GM18858 (cell line): ENCODE data around the gene CPVL.

Experiments used
- ATAC-seq: cut with Tn5 transposase; IDR thresholded peaks from one replicate; pipeline ENCODE4 v1.9.1; 2021; ENCODE audit not compliant: unreplicated experiment

The CPVL gene

DNA sequence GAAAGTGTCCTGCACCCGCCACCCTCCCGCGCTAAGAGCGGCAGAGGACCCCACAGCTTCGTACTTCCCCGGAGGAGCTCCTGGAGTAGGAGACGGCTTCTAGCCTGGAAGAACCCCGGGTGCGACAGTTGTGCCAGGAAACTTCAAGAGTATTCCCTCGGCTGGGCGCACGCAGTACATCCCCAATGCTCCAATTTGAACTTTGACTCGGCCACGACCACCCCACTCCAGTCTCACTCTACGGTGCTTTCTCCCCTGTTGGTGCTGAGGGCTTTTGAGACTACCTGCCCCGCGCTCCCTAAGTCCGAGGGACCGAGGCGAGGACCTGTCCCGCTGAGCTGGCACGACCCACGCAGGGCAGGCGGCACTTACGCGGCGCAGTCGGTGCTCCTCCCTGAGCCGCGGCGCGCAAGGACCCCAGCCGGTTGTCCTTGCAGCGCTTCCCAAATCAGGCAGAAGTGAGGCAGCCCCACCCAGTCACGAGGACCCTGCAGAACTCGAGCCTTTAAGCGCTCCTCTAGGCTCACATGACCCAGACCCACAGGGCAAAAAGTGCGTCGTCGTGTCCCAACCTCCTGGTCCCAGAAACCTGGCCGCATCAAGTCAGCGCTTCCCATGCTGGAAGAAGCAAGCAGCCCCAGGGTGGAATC is at the start of gene CPVL:
CPVL (minus strand) TSS at position 481 of the 650 bp plus-strand sequence. CDS start 25,476 bp downstream, outside the sequence.
- no peak for ATAC-seq

DNA sequence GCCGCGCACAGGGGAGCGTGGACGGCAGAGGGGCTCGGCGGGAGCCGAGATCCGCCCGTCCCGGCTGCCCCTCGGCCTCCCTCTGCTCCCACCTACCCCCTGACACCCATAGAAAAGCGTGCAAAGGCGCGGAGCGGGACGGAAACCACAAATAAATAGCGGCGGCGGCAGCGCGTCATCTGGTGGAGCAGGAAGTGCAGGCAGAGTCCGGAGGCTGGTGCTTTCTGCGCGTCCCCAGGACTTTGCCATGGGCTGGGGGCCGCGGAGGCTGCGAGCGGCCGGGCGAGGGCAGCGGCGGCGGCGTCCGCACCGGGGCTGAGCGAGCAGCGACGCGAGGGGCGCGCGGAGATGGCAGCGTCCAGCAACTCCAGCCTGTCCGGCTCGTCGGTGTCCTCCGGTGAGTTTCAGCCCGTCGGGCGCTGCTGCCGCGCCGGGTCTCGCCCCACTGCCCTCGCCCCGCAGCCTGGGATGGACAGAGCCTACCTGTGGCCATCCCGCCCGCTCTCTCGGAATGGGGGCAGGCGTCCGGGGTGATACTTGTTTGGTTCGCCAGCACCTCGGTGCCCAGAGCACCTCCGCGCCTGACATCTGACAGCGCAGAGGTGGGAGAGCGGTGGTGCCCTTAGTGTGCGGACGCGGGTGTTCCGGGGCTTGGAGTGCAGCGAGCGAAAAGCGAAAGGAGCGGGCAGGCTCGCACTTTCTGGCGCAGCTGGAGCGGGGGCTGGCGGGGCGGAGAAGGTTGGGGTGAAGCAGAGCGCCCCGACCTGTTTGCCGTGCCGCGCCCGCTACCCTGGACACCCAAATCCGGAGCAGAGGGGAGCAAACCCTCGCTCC is 48.5 kb upstream of the CPVL start, which contains the start of gene CHN2:
CHN2 (plus strand) TSS at position 182 of the 834 bp plus-strand sequence.
- ATAC-seq, result no peak

DNA sequence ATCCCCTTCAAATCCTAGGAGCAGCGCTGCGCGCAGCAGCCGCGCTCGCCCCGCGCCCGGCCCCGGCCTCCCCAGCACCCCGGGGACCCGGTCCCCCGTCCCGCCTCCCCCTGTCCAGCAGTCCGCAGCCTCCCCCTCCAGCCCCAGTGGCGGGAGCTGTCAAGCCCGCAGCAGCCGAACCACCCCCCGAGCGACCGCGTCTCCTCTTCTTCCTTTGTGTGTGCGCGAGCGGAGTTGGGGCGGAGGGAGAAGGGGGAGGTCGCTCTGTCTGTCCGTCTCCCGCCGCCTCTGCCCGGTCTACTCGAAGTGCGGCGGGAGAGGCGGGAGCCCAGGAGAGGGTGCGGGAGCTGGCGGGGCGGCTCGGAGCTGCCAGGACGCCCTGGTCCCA is 47.9 kb upstream of the CPVL start:
- ATAC-seq, result no peak

DNA sequence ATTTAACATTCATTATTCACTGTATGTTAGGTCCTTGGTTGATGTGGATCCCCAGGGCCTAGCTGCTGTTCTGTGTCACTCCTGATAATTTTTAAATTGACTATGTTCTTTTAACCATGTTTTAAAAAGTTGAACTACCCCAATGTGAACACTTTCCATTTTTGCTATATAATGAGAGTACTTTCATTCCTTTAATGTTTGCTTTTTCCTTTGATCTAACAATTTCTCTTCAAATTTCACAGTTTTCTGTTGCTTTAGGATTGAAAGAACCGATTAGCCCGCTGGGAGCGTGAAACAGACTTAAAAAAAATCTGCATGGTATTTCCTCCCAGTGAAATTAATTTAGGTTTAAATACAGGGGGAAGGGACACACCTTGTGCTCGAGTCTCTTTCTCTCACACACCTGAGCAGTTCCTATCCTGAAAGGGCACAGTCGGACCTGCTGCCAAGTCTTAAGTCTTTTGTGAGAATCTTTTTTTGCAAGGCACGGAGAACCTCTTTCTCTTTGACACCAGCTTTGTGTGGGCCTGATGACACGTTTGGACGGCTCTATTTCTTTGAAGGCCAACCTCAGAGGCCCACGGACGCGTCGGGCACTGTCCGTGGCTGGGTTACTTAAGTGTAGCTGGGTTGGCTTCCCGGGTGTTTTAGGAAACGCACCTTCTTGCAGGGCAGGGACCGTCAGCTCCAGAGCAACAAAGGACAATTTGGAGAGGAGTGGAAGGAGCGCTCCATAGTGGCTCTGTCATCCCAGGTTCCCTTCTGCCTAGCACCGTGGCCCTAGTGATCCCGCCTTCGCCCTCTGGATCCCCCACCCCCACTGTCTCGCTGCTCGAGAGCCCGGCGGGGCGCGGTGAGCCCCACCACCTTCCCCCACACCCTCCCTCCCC is 47.2 kb upstream of the CPVL start:
- ATAC-seq, result no peak

DNA sequence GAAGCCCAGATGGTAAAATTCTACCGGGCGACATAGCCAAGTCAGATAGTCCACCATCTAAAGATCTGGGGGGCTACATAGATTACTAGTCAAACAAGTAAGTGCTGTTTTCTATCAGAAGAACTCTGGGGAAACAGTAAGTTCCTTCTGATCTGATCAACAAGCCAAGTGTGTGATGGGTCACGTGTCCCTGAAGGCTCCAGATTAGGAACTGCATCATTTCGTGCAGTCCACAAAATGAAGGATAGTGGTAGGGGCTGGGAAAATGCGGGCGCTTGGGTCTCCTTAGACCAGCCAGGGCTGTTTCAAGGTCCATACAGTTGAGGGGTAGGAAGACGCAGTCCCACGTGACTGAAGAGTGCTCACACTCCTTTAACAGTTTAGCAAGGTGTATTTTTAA is 46.5 kb upstream of the CPVL start:
- no peak for ATAC-seq

DNA sequence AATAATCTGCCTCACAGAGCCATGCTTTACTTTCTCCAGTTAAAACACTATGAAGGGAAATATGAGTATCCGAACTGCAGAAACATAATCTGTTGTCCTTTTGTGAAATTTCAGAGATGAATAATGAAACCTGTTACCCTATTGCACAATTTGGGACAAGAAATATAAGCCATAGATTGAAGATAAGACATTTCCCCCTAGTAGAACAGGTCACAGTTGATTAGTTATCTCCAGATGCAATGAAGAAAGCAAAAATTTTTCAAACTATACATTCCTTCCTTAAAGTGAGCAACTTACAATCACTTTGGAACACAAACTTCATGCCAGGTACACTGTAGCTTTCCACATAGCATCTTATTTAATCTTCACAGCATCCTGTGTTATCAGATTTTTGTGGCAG is 46.0 kb upstream of the CPVL start:
- no peak for ATAC-seq

DNA sequence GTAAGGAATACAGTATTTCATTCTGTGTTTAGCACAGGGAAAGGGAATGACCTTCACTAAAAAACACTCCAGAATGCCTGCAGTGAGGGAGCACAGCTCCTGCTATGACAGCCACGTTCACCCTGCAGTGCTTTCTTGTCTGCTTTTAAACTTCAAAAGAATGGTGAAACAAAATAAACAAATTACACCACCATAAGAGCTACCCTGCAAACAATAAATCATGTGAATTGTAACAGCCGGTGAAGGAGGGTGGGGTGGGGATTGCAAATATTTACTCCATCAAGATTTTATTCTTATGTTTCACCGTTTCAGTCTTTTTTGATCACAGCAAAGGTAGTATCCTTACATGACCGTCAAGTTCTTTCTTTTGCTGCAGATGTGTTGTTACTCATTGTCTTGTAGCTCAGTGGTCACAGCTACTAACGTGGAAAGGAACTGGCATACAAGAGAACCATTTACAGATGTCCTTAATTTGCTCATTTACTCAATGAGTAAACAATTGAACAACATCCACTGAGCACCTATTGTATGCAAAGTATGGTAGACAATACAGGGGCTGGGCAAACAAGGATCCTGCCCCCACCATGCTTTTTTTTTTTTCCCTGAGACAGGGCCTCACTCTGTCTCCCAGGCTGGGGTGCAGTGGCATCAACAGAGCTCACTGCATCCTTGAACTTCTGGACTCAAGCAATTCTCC is 44.2 kb upstream of the CPVL start:
- ATAC-seq, result no peak

DNA sequence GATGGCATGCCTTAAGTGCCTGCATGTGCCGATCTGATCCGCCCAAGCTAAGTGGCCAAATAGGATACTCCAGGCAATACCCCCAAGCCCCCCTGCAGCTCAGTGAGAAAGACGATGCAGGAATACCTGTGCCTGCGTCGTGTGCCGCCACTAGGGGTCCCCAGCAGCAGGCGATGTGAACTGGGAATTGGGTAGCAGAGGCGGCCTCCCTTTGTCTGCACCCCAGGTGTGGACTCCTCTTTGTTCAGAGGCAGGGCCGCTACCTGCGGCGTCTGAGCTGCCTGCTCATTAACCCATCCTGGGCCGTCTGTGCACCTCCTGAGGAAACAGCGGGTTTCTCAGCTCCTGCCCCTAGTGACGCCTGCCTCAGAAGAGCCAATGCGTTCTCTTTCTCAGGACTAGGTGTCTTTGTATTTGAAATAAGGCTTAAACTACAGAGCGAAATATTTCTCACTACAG is 43.4 kb upstream of the CPVL start:
- ATAC-seq, result no peak

DNA sequence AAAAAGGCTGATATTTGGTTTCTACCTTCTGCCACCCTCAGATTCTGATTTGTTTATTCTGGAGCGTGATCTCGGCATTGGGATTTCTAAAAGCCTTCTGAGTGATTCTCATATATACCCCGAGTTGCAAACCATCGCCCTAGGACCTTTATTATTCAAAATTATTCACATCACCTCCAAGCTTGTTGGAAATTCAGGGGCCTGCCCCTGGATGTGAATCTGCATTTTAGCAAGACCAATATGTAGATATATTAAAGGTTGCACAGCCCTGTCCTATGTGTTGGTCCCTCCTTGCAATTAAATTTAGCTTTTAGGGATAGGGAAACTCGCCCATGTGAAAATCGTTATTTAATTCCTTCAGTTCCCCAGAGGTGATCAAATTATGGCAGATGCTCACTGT is 39.3 kb upstream of the CPVL start:
- no peak for ATAC-seq

DNA sequence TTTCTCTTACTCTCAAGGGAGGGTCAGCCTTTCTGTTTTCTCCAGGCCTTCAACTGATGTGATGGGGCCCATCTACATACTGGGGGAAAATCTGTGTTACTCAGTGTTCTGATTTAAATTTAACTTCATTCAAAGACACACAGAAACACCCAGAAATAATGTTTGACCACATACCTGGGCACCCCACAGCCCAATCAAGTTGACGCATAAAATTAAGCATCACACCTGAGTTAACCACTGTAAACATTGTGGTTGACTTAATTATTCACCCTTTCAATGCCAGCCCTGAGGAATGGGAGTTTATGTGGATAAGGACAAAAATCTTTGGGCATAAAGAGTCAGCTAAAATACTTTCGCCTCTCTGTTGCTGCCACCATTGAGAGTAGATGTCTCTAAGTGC is 38.3 kb upstream of the CPVL start:
- no peak for ATAC-seq

DNA sequence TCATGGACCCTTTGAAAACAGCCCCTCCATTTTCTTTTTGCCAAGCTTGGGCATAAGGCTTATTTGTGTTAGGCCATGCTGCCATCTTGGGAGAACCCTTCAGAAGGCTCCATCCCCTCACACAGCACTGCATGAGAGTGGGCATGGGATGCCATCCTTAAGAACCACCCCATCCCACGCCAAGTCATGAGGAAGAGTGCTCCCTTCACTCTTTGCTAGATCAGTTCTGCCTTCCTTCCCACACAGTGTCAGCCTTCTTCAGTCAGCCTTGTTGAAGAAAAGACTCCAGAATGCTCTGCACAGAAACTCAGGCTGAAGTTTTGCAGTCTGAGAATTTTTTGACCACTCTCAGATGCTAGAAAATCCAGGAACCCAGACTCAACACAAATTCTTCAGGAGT is 32.8 kb upstream of the CPVL start:
- ATAC-seq, result no peak

DNA sequence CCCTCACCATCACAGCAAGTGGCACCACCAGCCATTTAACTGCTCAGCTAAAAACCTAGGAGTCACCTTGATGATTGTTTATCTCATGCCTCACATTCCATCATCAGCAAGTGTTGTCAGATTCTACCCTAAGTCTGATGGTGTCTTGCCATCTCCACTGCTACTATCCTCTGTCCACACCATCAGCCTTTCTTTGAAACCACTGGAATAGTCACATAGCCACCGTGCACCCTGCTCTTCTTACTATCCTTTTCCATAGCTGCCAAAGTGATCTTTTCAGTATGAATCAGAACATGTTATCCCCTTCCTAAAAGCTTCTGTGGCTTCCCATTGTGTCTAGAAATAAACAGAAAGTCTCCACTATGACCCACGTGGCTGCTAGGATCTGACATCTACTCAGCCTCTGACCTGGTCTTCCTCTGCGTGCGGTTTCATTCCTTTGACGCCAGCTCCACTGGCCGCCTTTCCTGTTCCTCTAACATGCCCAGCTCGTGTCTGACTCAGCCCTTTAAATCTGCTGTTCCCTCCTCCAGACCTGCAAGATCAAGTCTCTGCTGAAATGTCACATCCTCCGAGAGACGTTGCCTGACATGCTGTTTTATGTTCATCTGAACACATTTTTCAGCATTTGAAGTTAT is 31.7 kb upstream of the CPVL start:
- no peak for ATAC-seq

DNA sequence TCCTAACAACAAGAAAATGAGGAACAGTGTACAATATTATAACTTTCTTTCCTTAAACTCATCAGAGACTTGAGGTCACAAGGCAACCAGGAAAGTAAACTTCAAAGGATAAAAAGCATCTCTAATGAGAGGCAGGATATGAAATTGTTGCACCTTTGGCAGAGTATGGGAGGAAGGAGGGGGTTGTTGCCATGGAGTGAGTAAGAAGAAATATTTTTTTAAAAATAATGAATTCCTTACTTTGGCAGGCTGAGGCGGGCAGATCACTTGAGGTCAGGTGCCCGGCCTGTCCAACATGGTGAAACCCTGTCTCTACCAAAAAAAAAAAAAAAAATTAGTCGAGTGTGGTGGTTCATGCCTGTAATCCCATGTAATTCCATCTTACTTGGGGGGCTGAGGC is 27.1 kb upstream of the CPVL start:
- no peak for ATAC-seq

DNA sequence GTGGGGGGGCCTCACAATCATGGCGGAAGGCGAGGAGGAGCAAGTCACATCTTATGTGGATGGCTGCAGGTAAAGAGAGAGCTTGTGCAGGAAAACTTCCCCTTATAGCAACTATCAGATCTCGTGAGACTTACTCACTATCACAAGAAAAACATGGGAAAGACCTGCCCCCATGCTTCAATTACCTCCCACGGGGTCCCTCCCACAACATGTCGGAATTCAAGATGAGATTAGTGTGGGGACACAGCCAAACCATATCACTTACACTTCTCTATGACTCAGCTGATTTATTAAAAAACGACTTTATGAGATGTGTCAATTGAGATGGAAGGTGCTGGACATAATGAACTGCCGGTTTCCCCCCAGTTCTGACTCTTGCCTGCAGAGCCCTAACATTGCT is 24.4 kb upstream of the CPVL start:
- no peak for ATAC-seq

DNA sequence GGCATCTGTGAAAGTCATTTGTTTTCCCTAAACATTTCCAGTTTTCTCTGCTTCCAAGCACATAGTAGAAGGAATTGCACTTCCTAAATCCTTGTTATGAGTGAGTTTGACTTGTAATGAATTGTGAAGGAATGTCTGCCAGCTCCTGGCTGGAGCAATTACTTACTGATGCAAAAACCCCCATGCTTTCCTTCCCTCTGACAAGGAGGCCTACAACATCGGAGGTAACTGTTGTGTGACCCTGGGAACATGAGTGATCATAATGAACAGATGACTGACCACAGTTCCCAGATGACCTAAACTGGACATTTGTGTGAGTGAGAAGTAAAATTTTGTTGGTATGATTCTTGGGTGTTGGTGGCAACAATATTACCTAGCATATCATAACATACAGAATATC is 21.4 kb upstream of the CPVL start:
- no peak for ATAC-seq

DNA sequence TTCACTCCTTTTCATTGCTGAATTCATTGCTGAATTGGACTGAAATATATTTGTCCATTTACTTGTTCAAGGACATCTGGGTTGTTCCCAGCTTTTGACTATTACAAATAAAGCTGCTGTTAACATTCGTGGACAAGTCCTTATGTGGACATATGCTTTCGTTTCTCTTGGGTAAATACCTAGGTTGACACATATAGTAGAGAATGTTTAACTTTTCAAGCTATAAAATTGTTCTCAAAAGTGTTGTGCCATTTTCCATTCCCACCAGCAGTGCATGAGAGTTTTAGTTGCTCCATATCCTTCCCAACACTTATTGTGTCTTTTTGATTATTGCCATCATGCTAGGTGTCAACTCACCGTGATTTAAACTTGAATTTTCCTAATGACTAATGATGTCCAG is 17.5 kb upstream of the CPVL start:
- no peak for ATAC-seq

DNA sequence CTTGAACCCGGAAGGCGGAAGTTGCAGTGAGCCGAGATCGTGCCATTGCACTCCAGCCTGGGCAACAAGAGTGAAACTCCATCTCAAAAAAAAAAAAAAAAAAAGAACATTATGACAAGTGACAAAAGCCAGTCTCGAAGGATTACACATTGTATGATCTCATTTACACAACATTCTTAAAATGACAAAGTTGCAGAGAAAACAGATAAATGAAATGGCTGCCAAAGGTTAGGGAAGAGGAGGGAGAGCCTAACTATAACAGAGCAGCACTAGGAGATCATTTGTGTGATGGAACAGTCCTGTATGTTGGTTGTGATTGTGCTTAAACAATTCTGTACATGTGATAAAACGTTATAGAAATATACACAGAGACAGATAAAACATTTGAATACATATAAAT is 16.2 kb upstream of the CPVL start:
- no peak for ATAC-seq

DNA sequence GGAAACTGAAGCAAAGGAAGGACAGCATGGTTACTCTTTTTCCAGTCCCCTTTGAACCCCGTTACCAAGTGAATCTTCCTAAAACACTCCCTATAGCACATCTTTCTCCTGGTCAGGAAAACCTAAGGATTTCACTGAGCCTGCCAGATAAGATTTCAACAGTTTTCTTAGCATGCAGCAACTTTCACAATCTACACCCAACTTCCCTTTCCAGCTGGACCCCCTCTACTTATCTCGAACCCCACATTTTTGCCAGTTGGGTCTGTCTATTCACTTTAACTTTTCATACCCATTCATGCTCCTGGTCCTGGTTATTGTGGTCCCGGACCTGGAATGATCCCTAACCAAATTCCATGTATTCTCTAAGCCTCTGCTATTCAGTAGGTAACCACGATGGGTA is 14.9 kb upstream of the CPVL start:
- no peak for ATAC-seq

DNA sequence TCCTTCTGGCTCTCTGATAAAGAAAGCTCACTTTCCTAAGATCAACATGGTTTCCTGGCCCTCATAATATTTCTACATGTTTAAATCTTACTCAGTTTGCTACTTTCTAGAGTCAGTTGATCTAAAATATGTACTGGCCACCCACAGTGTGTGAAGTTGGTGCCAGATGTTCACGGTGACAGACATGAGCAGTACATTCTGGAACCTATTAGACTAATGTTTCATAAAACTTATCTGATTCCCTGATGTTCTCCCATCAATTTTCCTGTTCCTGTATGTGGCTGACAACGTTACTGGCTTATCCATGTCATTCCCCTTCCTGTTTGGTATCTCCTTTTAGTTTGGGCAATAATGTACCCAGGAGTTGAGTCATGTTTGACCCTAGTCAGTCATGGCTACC is 13.7 kb upstream of the CPVL start:
- ATAC-seq, result no peak

DNA sequence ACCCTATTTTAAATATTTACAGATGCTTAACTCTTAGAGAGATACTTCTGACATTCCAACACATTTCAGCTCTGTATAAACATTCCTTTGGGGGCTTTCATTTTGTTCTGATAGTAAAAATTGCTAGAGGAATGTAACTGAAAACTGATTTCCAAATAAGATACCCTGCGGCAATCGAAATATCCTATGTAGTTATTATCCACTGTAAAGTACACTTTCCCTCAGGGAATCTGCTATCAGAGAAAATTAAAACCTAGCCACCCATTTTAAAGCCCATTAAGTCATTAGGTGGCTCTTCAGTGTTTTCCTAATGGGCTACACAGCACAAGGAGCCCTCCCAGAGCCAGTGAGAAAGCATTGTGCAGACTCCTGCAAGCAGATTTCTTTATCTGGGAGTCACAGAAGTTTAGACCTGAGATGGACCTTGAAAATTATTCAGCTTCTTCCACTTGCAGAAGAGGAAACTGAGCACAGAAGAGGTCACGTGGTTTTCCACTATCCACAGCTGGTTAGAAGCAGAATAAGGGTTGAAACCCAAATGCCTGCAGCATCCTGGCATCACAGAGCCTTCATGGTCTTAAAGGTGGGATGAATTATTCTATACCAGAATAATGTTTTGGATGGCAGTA is 12.6 kb upstream of the CPVL start:
- ATAC-seq, result no peak
